HepG2 (cell line): ENCODE data around the gene TIMM17A. TPM values are rescaled to one million over a fixed set of nuclear protein-coding genes. Genes with fewer than 3 reads are reported as not detected.

Experiments
- CEBPZ ChIP-seq: IDR thresholded peaks from 2 replicates; pipeline ENCODE4 v1.6.1; 2012; ENCODE audit warnings: low read length, improper control_type of control experiment
- GABPA ChIP-seq, 2 experiments: IDR thresholded peaks; 2 replicates each; pipeline ENCODE4 v1.6.1; 2011 to 2016; ENCODE audit warnings: low read depth in 2 of 2, low read length in 1 of 2, missing biosample characterization in 1 of 2, missing genetic modification characterization in 1 of 2
- MXD1 ChIP-seq: sonication (generic); formaldehyde crosslinking; IDR thresholded peaks from 2 replicates; pipeline ENCODE4 v1.4.0; 2020; ENCODE audit warnings: mild to moderate bottlenecking, missing genetic modification reagents
- PAWR ChIP-seq: sonication (generic); formaldehyde crosslinking; IDR thresholded peaks from 2 replicates; pipeline ENCODE4 v1.4.0; 2020; ENCODE audit warnings: missing genetic modification reagents, mild to moderate bottlenecking, borderline replicate concordance
- PCBP2 ChIP-seq: fragments of 200-400 bp; formaldehyde crosslinking; optimal IDR thresholded peaks from 2 replicates; pipeline ENCODE3; 2018; ENCODE audit warnings: low read length, low read depth; ENCODE audit not compliant: poor library complexity, severe bottlenecking
- PRDM10 ChIP-seq: sonication (generic); formaldehyde crosslinking; IDR thresholded peaks from 2 replicates; pipeline ENCODE4 v1.4.0; 2020; ENCODE audit warnings: low read depth, missing genetic modification reagents
- RARG ChIP-seq: sonication (generic); formaldehyde crosslinking; IDR thresholded peaks from 2 replicates; pipeline ENCODE4 v1.4.0; 2020; ENCODE audit warnings: low read depth, mild to moderate bottlenecking, missing genetic modification reagents
- RNF2 ChIP-seq: fragments of 450-650 bp; conservative IDR thresholded peaks from 2 replicates; pipeline ENCODE4 v1.6.1; 2016; ENCODE audit warnings: low read depth
- RXRB ChIP-seq: IDR thresholded peaks from 2 replicates; pipeline ENCODE4 v1.6.1; 2016; ENCODE audit warnings: borderline replicate concordance, missing genetic modification reagents, missing compliant biosample characterization
- SAP130 ChIP-seq: IDR thresholded peaks from 2 replicates; pipeline ENCODE4 v1.6.1; 2016; ENCODE audit warnings: low read depth
- SMYD3 ChIP-seq: sonication (generic); formaldehyde crosslinking; IDR thresholded peaks from 2 replicates; pipeline ENCODE4 v1.8.1; 2023; ENCODE audit warnings: mild to moderate bottlenecking, missing genetic modification reagents
- TAF1 ChIP-seq: sonication (generic); formaldehyde crosslinking; IDR thresholded peaks from 2 replicates; pipeline ENCODE4 v1.4.0; 2020; ENCODE audit warnings: missing genetic modification reagents
- ZBTB4 ChIP-seq: sonication (generic); formaldehyde crosslinking; IDR thresholded peaks from 2 replicates; pipeline ENCODE4 v1.4.0; 2020; ENCODE audit warnings: missing genetic modification reagents, mild to moderate bottlenecking, borderline replicate concordance
- ZKSCAN8 ChIP-seq: IDR thresholded peaks from 2 replicates; pipeline ENCODE4 v1.6.1; 2016; ENCODE audit warnings: borderline replicate concordance, missing genetic modification reagents, missing compliant biosample characterization
- ZNF160 ChIP-seq: sonication (generic); formaldehyde crosslinking; IDR thresholded peaks from 2 replicates; pipeline ENCODE4 v1.8.0; 2022; ENCODE audit warnings: mild to moderate bottlenecking, inconsistent platforms, missing genetic modification reagents
- ZNF17 ChIP-seq: sonication (generic); formaldehyde crosslinking; IDR thresholded peaks from 2 replicates; pipeline ENCODE4 v1.5.0; 2020; ENCODE audit warnings: mild to moderate bottlenecking, missing genetic modification reagents
- ZNF501 ChIP-seq: sonication (generic); formaldehyde crosslinking; IDR thresholded peaks from 2 replicates; pipeline ENCODE4 v1.5.1; 2020; ENCODE audit warnings: mild to moderate bottlenecking, moderate library complexity, missing genetic modification reagents
- ZNF562 ChIP-seq: sonication (generic); formaldehyde crosslinking; IDR thresholded peaks from 2 replicates; pipeline ENCODE4 v1.8.0; 2022; ENCODE audit warnings: missing genetic modification reagents, borderline replicate concordance
- polyA plus RNA-seq, 8 experiments: library from polyadenylated mRNA; depleted of rRNA in 3 of 8; stranded (reverse) in 7 of 8; unstranded in 1 of 8; fragments of >200 nt; fragmentation: Illumina TruSeq in 4 of 8; extraction: Trizol in 4 of 8; gene quantifications; 2 replicates each; pipeline versions ENCODE4 v1.2.1 to v1.2.3, GENCODE V29; 2011 to 2016; ENCODE audit warnings: low read depth in 4 of 8, missing spikeins in 1 of 8, mixed read lengths in 1 of 8; ENCODE audit not compliant: insufficient read depth in 1 of 8
- total RNA-seq, 5 experiments: library from RNA; depleted of rRNA; stranded (reverse); fragments of >200 nt; fragmentation: Illumina TruSeq; extraction: Trizol; gene quantifications; 2 replicates each; pipeline ENCODE4 v1.2.3, GENCODE V29; 2016; ENCODE audit warnings: low read depth in 1 of 5

The TIMM17A gene
- total and polyA plus RNA-seq, 2 of the 13 experiments (the other 11 are each of a cell fraction or from before 2014, with no cell fraction given): 50.8 to 97.8 TPM

GRCh38 chr1:201982623-201983379, 27.5 kb downstream of the TIMM17A start, which contains the start of gene RNPEP (continued):
- no peak for TF ChIP-seq ZKSCAN8
- TF ChIP-seq ZBTB4 (CRISPR knock-in tag): 0 out of 2 replicates have a peak, but pooled peaks have one; percentile 25
- no peak for TF ChIP-seq CEBPZ
- no peak for TF ChIP-seq PCBP2
- TF ChIP-seq ZNF160: 0 out of 2 replicates have a peak, but pooled peaks have one; percentile 19
- peak; percentile 26 for TF ChIP-seq SAP130 (CRISPR knock-in tag)
- TF ChIP-seq ZNF501: 0 out of 2 replicates have a peak, but pooled peaks have one; percentile 60
- TF ChIP-seq RNF2: no peak
- no peak for TF ChIP-seq PRDM10 (CRISPR knock-in tag)
- TF ChIP-seq ZNF17: no peak
- TF ChIP-seq PAWR: no peak
- no peak for TF ChIP-seq ZNF562 (CRISPR knock-in tag)
- TF ChIP-seq RARG (CRISPR knock-in tag): no peak
- peak; percentile 63 for TF ChIP-seq GABPA (IDR thresholded peaks at IDR 0.05; ENCODE audit: low read depth, low read length)
- peak; percentile 73 for TF ChIP-seq GABPA (CRISPR knock-in tag; IDR thresholded peaks at IDR 0.05; ENCODE audit: low read depth)
- peak; percentile 44; the same call in 1 of the 2 replicates for TF ChIP-seq RXRB (CRISPR knock-in tag)
- TF ChIP-seq MXD1: no peak; the same call in 1 of the 2 replicates
- TF ChIP-seq SMYD3 (CRISPR knock-in tag): no peak
- peak; percentile 75 for TF ChIP-seq TAF1
